Measurements from ENCODE around the gene ITFG1.
"Not testable (repeated sequence)": the region's sequence is repeated elsewhere in the genome, so short reads cannot be mapped to it uniquely, and the experiment has no call there.

ITFG1 gene

DNA sequence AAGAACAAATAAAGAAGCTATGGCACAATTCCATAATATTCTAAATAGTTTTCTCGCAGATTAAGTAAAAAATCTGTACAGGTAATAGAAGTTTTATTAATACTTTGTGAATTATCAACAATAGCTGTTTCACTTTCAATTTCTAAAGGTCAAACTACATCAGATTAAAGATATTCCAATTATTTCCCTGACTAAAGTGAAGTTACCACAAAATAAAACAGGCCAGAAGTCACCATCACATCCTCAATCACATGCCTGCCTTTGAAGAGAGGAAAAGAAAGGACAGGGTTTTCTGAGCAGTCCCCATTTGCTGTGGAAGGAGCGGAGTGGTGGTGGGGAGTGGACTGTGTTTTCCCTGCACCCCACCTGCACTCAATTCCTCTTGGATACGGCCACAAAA lies 11.1 kb downstream of the ITFG1 start:
- ChIA-PET POLR2A (ENCODE audit: low non-redundant PET) (no interaction called here), CTCF (interaction anchor here (0.6 to 0.7 kb wide), 3 partner anchors 31 to 1128 kb away, joined by 3 read pairs; no protein-coding TSS in a partner anchor)
- H3K27ac ChIP-seq = no peak overlapping the region
- TF ChIP-seq, protein P1, sequence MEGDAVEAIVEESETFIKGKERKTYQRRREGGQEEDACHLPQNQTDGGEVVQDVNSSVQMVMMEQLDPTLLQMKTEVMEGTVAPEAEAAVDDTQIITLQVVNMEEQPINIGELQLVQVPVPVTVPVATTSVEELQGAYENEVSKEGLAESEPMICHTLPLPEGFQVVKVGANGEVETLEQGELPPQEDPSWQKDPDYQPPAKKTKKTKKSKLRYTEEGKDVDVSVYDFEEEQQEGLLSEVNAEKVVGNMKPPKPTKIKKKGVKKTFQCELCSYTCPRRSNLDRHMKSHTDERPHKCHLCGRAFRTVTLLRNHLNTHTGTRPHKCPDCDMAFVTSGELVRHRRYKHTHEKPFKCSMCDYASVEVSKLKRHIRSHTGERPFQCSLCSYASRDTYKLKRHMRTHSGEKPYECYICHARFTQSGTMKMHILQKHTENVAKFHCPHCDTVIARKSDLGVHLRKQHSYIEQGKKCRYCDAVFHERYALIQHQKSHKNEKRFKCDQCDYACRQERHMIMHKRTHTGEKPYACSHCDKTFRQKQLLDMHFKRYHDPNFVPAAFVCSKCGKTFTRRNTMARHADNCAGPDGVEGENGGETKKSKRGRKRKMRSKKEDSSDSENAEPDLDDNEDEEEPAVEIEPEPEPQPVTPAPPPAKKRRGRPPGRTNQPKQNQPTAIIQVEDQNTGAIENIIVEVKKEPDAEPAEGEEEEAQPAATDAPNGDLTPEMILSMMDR (conservative IDR thresholded peaks at IDR 0.05; ENCODE audit: low read depth) = no peak
- DNase-seq (ENCODE audit: low spot score) = no peak

- no peak overlapping the region for H3K27ac ChIP-seq
- ChIA-PET CTCF (interaction anchor here (0.6 to 0.7 kb wide), 2 partner anchors 433 to 1129 kb away, joined by 3 read pairs; no protein-coding TSS in a partner anchor), POLR2A (ENCODE audit: low non-redundant PET) (no interaction called here)
- TF ChIP-seq, protein P1 (conservative IDR thresholded peaks at IDR 0.05; ENCODE audit: low read depth) = no peak
- DNase-seq (ENCODE audit: low spot score) = no peak
These were observed 11.9 kb downstream of the ITFG1 start for GRCh38 chr16:47448830-47449575.

DNA sequence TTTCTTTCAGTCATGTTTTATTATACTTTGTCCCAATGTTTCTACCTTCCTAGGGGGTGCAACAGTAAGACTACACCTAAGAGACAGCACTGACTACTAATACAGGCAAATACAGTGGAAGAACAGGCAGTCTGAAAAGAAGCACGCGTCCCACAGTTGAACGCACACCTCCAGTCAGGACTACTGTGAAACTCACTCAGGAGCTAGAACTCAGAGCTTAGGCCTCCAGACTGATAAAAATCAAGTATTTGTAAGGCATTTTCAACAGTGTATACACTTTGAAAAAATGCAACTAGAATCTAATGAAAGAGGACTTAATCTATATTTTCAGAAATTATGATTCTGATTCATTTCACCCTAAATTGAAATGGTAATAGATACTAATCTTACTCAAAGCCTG lies 14.4 kb downstream of the ITFG1 start:
- DNase-seq (ENCODE audit: low spot score) = no peak
- no peak overlapping the region for H3K27ac ChIP-seq
- POLR2A ChIA-PET (ENCODE audit: low non-redundant PET) = interaction anchor here (0.7 kb wide), 1 partner anchor 677 kb away, joined by 3 read pairs; no protein-coding TSS in a partner anchor
- TF ChIP-seq, protein P1 (conservative IDR thresholded peaks at IDR 0.05; ENCODE audit: low read depth) = no peak
- CTCF ChIA-PET = no interaction called here

- CTCF ChIA-PET; DNase-seq (ENCODE audit: low spot score); H3K27ac ChIP-seq; POLR2A ChIA-PET (ENCODE audit: low non-redundant PET): not testable (repeated sequence)
These were observed 18.0 kb downstream of the ITFG1 start for GRCh38 chr16:47442884-47443283.

DNA sequence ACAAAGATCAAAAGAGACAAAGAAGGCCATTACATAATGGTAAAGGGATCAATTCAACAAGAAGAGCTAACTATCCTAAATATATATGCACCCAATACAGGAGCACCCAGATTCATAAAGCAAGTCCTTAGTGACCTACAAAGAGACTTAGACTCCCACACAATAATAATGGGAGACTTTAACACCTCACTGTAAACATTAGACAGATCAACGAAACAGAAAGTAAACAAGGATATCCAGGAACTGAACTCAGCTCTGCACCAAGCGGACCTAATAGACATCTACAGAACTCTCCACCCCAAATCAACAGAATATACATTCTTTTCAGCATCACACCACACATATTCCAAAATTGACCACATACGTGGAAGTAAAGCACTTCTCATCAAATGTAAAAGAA lies 20.8 kb downstream of the ITFG1 start:
- POLR2A ChIA-PET (ENCODE audit: low non-redundant PET); H3K27ac ChIP-seq; CTCF ChIA-PET; DNase-seq (ENCODE audit: low spot score): not testable (repeated sequence)

- DNase-seq (ENCODE audit: low spot score); H3K27ac ChIP-seq; CTCF ChIA-PET; POLR2A ChIA-PET (ENCODE audit: low non-redundant PET): not testable (repeated sequence)
These were observed 26.6 kb downstream of the ITFG1 start for GRCh38 chr16:47434274-47434673.

DNA sequence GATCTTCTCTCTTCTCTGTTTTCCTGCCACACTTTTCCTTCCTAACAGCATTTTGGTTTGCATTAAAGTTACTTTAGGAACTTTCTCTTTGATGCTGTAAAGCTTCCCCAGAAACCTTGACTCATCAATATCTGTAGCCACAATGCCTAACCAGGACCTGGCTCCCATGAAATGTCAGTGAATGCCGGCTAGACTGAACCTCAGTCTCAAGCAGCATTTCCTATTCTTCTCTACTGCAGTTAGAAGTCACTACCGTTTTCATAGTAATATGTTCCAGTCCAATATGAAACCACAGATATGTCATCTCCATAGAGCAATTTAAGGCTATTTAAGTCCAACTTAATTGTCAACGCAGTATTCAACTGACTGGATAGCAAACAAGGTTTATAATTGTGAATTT lies 28.9 kb downstream of the ITFG1 start:
- TF ChIP-seq, protein P1 (conservative IDR thresholded peaks at IDR 0.05; ENCODE audit: low read depth) = no peak
- no peak overlapping the region for H3K27ac ChIP-seq
- DNase-seq (ENCODE audit: low spot score) = no peak
- ChIA-PET CTCF (no interaction called here), POLR2A (ENCODE audit: low non-redundant PET) (no interaction called here)

DNA sequence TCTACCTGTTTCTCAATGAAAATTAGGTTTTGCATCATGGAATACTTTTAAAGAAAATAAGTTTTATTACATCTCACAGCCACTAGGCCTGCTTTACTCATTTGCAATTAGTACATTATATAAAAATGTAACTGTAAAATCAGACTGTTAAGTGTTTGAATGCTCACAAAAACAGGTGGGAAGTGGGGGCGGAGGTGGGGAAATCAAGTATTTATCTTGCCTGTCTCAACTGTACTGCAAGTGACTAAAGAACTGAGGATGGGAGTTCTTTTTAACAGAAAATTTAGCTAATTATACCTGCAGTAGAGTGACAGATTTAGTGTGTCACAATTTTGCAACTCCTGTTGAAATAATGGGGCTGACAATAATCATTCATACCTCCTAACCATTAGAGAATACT lies 34.1 kb downstream of the ITFG1 start:
- CTCF ChIA-PET = no interaction called here
- TF ChIP-seq, protein P1 (conservative IDR thresholded peaks at IDR 0.05; ENCODE audit: low read depth) = no peak
- POLR2A ChIA-PET (ENCODE audit: low non-redundant PET) = no interaction called here
- no peak overlapping the region for H3K27ac ChIP-seq
- no peak for DNase-seq (ENCODE audit: low spot score)
